SK-N-SH (cell line): Measurements from ENCODE around the gene AFF3.

Source experiments
- EZH2phosphoT487 ChIP-seq: fragments of 200-600 bp; sonication (generic); IDR thresholded peaks from 2 replicates; pipeline ENCODE4 v1.6.1; 2017; ENCODE audit warnings: low read depth, mixed run types, mild to moderate bottlenecking, antibody characterized with exemption, moderate library complexity, borderline replicate concordance
- NFIC ChIP-seq: IDR thresholded peaks from 2 replicates; pipeline ENCODE4 v1.4.0; 2012; ENCODE audit warnings: borderline replicate concordance
- TF ChIP-seq, protein P1 (sequence below): fragments of 200-600 bp; sonication (generic); IDR thresholded peaks from 2 replicates; pipeline ENCODE4 v1.6.1; 2017; ENCODE audit warnings: antibody characterized with exemption, mild to moderate bottlenecking, moderate library complexity
- TF ChIP-seq, protein P2 (sequence below): IDR thresholded peaks from 2 replicates; pipeline ENCODE4 v1.4.0; 2012; ENCODE audit warnings: low read depth
- TF ChIP-seq, protein P3 (sequence below): IDR thresholded peaks from 2 replicates; pipeline ENCODE4; 2012

DNA sequence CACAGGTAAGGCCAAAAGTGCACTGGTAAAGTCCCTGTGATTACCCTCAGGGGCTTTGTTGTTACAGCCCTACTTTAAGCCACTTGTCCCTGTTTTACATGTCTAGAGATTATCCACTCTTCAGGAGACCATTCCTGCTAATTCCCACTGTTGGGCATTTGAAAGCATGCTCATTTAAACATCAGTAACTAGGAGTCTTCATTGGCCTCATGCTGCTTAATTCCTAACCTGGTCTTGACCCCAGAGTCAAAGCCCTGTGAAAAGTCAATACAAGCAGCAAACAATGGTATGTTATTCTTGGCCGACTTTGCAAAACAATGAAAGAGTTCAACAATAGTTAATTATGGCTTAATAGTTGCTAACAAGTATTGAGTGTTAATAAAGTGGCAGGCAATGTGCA is 23.2 kb downstream of the AFF3 start:
- no peak for TF ChIP-seq NFIC
- TF ChIP-seq, protein P1, sequence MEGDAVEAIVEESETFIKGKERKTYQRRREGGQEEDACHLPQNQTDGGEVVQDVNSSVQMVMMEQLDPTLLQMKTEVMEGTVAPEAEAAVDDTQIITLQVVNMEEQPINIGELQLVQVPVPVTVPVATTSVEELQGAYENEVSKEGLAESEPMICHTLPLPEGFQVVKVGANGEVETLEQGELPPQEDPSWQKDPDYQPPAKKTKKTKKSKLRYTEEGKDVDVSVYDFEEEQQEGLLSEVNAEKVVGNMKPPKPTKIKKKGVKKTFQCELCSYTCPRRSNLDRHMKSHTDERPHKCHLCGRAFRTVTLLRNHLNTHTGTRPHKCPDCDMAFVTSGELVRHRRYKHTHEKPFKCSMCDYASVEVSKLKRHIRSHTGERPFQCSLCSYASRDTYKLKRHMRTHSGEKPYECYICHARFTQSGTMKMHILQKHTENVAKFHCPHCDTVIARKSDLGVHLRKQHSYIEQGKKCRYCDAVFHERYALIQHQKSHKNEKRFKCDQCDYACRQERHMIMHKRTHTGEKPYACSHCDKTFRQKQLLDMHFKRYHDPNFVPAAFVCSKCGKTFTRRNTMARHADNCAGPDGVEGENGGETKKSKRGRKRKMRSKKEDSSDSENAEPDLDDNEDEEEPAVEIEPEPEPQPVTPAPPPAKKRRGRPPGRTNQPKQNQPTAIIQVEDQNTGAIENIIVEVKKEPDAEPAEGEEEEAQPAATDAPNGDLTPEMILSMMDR, result no peak
- TF ChIP-seq, protein P2, sequence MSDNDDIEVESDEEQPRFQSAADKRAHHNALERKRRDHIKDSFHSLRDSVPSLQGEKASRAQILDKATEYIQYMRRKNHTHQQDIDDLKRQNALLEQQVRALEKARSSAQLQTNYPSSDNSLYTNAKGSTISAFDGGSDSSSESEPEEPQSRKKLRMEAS, result no peak
- no peak for TF ChIP-seq EZH2phosphoT487
- TF ChIP-seq, protein P3, sequence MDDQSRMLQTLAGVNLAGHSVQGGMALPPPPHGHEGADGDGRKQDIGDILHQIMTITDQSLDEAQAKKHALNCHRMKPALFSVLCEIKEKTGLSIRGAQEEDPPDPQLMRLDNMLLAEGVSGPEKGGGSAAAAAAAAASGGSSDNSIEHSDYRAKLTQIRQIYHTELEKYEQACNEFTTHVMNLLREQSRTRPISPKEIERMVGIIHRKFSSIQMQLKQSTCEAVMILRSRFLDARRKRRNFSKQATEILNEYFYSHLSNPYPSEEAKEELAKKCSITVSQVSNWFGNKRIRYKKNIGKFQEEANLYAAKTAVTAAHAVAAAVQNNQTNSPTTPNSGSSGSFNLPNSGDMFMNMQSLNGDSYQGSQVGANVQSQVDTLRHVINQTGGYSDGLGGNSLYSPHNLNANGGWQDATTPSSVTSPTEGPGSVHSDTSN, result no peak
